ENCODE measurements around the gene CORO7.

Gene CORO7

GRCh38 chr16:4437366-4437765 lies 21.0 kb upstream of the CORO7 start:
- no peak for TF ChIP-seq CTCF (IDR thresholded peaks at IDR 0.05; ENCODE audit: insufficient read depth, low read depth, low read length, missing control alignments)
- no peak for DNase-seq (ENCODE audit: low read depth)
- no peak overlapping the region for H3K4me3 ChIP-seq (ENCODE audit: low read depth, low read length)

GRCh38 chr16:4435337-4436067 lies 19.1 kb upstream of the CORO7 start:
- DNase-seq (ENCODE audit: low read depth), result no peak
- no peak for TF ChIP-seq CTCF (IDR thresholded peaks at IDR 0.05; ENCODE audit: insufficient read depth, low read depth, low read length, missing control alignments)
- H3K4me3 ChIP-seq (ENCODE audit: low read depth, low read length), result no peak overlapping the region

GRCh38 chr16:4433914-4434787 lies 17.8 kb upstream of the CORO7 start:
- TF ChIP-seq CTCF (IDR thresholded peaks at IDR 0.05; ENCODE audit: insufficient read depth, low read depth, low read length, missing control alignments), result no peak
- no peak overlapping the region for H3K4me3 ChIP-seq (ENCODE audit: low read depth, low read length)
- DNase-seq (ENCODE audit: low read depth), result no peak

- DNase-seq (ENCODE audit: low read depth), result no peak
- TF ChIP-seq CTCF (IDR thresholded peaks at IDR 0.05; ENCODE audit: insufficient read depth, low read depth, low read length, missing control alignments), result no peak
- H3K4me3 ChIP-seq (ENCODE audit: low read depth, low read length), result no peak overlapping the region
These were observed 16.8 kb upstream of the CORO7 start for GRCh38 chr16:4433228-4433627.

GRCh38 chr16:4431023-4431422 lies 14.6 kb upstream of the CORO7 start:
- no peak overlapping the region for H3K4me3 ChIP-seq (ENCODE audit: low read depth, low read length)
- no peak for DNase-seq (ENCODE audit: low read depth)
- TF ChIP-seq CTCF (IDR thresholded peaks at IDR 0.05; ENCODE audit: insufficient read depth, low read depth, low read length, missing control alignments), result no peak

GRCh38 chr16:4428500-4428899 lies 12.1 kb upstream of the CORO7 start:
- no peak for DNase-seq (ENCODE audit: low read depth)
- H3K4me3 ChIP-seq (ENCODE audit: low read depth, low read length), result no peak overlapping the region
- no peak for TF ChIP-seq CTCF (IDR thresholded peaks at IDR 0.05; ENCODE audit: insufficient read depth, low read depth, low read length, missing control alignments)
